BE2C (cell line): Measurements from ENCODE around the gene NCK1.
"Not testable (repeated sequence)": the region's sequence is repeated elsewhere in the genome, so short reads cannot be mapped to it uniquely, and the experiment has no call there.

Source experiments
- DNase-seq: peaks from one replicate; pipeline ENCODE4 v3.0.0-alpha.2; 2020
- H3K27me3 ChIP-seq: fragments of 250-450 bp; sonication (Bioruptor Pico); 2 replicates; pipeline ENCODE4 v1.5.1; 2020; ENCODE audit warnings: mild to moderate bottlenecking
- H3K36me3 ChIP-seq: fragments of 250-450 bp; sonication (Bioruptor Pico); 2 replicates; pipeline ENCODE4 v1.5.1; 2020; ENCODE audit warnings: mild to moderate bottlenecking
- H3K4me1 ChIP-seq: fragments of 250-450 bp; sonication (Bioruptor Pico); 2 replicates; pipeline ENCODE4 v1.5.1; 2020
- H3K4me3 ChIP-seq: 2 replicates; pipeline ENCODE4 v1.5.1; 2011; ENCODE audit warnings: low read depth, low read length
- H3K9me3 ChIP-seq: fragments of 250-450 bp; sonication (Bioruptor Pico); 2 replicates; pipeline ENCODE4 v1.5.1; 2020
- TF ChIP-seq, protein P1 (sequence below): IDR thresholded peaks from 2 replicates; pipeline ENCODE4 v1.5.1; 2012; ENCODE audit warnings: mild to moderate bottlenecking, low read depth, low read length

The NCK1 gene

DNA sequence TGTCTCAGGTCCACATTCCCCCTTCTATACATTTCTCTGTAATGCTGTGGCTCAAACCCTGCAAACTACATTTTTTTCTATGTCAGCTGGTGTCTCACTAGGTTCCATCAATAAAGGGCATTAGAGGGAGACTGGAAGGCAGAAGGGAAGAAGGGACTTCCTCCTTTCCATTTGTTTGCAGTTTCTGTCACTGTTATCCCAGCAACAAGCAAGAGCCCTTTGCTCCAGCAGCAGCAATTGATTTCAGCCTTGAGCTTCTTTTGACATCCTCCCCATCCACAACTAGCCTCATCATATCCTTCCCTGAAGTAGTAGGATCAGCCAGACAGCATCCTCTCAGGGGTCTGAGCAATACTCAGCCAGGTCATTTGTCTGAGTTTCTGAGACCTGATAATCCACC is 5.3 kb upstream of the NCK1 start:
- H3K4me1 ChIP-seq, result no peaks in the 10 kb centered on the region; the same call in 1 of the 2 replicates
- H3K4me3 ChIP-seq, result no peak overlapping the region
- H3K36me3 ChIP-seq, result peaks cover 38% of the 10 kb centered on the region
- TF ChIP-seq, protein P1, sequence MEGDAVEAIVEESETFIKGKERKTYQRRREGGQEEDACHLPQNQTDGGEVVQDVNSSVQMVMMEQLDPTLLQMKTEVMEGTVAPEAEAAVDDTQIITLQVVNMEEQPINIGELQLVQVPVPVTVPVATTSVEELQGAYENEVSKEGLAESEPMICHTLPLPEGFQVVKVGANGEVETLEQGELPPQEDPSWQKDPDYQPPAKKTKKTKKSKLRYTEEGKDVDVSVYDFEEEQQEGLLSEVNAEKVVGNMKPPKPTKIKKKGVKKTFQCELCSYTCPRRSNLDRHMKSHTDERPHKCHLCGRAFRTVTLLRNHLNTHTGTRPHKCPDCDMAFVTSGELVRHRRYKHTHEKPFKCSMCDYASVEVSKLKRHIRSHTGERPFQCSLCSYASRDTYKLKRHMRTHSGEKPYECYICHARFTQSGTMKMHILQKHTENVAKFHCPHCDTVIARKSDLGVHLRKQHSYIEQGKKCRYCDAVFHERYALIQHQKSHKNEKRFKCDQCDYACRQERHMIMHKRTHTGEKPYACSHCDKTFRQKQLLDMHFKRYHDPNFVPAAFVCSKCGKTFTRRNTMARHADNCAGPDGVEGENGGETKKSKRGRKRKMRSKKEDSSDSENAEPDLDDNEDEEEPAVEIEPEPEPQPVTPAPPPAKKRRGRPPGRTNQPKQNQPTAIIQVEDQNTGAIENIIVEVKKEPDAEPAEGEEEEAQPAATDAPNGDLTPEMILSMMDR, result no peak
- no peaks in the 10 kb centered on the region for H3K27me3 ChIP-seq
- DNase-seq, result no peak
- no peaks in the 10 kb centered on the region for H3K9me3 ChIP-seq

DNA sequence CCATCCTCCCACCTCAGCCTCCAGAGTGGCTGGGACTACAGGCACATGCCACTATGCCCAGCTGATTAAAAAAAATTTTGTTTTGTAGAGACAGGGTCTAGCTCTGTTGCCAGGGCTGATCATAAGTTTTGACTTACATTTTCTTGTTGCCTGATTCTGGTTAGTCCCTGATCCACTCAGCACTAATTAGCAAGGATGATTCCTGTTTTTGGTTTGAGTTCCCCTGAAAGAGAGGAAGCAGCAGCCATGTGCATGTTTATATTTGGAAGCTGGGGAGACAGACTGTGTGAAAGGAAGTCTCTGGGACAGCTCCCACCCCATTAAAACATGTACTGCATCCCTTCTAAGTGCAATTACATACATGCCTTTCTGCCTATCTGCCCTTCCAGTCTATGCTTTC is 3.6 kb upstream of the NCK1 start:
- TF ChIP-seq, protein P1, result no peak
- DNase-seq, result no peak
- Histone ChIP-seq H3K27me3 (no peaks in the 10 kb centered on the region), H3K9me3 (no peaks in the 10 kb centered on the region), H3K36me3 (peaks cover 32% of the 10 kb centered on the region), H3K4me1 (no peaks in the 10 kb centered on the region; the same call in 1 of the 2 replicates), H3K4me3 (no peak overlapping the region)

DNA sequence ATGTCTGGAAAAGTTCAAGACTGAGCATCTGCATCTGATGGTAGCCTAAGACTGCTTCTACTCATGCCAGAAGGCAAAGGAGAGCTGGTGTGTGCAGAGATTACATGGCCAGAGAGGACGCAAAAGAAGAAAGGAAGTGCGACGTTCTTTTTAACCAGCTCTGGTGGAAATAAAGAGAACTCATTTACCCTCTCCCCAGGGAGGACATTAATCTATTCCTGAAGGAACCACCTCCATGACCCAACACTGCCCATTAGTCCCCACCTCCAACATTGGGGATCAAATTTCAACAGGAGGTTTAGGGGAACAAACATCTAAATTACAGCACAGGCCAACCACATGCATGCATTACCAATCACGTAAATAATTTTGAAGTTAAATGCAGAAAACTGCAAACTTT is 1.5 kb upstream of the NCK1 start:
- no peak for DNase-seq
- Histone ChIP-seq H3K4me1 (no peaks in the 10 kb centered on the region; the same call in 1 of the 2 replicates), H3K4me3 (no peak overlapping the region)

DNA sequence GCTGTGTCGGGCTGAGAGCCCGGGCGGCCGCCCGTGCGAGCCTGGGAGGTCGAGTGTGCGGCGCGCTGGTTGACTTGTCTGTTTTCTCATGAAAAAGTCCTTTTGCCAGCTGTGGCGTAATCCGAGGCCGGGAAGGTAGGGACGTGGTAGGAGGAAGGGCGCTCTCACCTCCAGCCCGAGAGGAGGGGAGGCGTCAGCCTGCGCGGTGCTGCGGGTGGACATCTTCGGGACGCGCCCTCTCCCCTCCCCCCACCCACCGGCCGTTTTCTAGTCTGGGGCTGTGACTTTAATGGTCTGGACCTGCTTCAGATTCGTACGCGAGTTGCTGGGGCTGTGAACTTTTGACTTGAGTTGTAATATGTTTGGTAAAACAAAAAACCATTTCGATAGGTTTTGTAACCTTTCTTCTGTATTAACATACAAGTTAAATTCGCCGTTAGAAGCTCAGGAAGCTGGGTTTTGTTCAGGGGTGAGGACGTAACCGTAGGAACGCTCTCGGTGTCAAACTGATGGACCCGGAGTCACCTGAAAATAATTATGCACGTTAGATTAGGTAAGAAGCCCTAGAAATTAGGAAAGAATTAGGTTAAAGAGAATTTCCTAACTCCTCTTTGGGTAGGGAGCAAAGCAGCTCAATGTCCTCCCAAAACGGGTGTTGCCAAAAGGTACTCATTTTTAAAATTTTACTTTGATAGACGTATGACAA is 762 bp downstream of the NCK1 start:
- peak; percentile 55 for DNase-seq
- TF ChIP-seq, protein P1, result no peak; the same call in 1 of the 2 replicates
- no peaks in the 10 kb centered on the region; the same call in 1 of the 2 replicates for H3K4me1 ChIP-seq
- peak overlapping the region; percentile 64 for H3K4me3 ChIP-seq
- H3K27me3 ChIP-seq, result no peaks in the 10 kb centered on the region
- H3K9me3 ChIP-seq, result no peaks in the 10 kb centered on the region
- H3K36me3 ChIP-seq, result no peaks in the 10 kb centered on the region; the same call in none of the 2 replicates

More for the DNA sequence above, 1.5 kb upstream of the NCK1 start:
- peaks cover 12% of the 10 kb centered on the region for H3K36me3 ChIP-seq
- no peaks in the 10 kb centered on the region for H3K9me3 ChIP-seq
- H3K27me3 ChIP-seq, result no peaks in the 10 kb centered on the region
- TF ChIP-seq, protein P1, result no peak

DNA sequence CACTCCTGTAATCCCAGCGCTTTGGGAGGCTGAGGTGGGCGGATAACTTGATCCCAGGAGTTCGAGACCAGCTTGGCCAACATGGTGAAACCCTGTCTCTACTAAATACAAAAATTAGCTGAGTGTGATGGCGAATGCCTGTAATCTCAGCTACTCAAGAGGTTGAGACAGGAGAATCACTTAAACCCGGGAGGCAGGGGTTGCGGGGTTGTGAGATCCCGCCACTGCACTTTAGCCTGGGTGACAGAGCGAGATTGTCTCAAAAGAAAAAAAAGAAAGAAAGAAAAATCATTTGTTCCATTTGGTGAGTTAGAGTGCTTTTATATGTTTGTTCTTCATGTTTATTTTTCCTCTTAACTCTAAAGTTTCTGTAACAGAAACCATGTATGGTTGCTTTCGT is 7.3 kb downstream of the NCK1 start:
- TF ChIP-seq, protein P1, result no peak
- no peaks in the 10 kb centered on the region for H3K4me1 ChIP-seq

DNA sequence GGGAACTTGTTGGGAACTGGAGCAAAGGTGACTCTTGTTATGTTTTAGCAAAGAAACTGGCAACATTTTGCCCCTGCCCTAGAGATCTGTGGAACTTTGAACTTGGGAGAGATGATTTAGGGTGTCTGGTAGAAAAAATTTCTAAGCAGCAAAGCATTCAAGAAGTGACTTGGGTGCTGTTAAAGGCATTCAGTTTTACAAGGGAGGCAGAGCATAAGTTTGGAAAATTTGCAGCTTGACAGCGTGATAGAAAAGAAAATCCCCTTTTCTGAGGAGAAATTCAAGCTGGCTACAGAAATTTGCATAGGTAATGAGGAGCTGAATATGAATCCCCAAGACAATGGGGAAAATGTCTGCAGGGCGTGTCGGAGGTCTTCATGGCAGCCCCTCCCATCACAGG is 10.2 kb downstream of the NCK1 start:
- not testable (repeated sequence) for H3K27me3 ChIP-seq, DNase-seq, H3K9me3 ChIP-seq, H3K4me3 ChIP-seq, H3K4me1 ChIP-seq
- H3K36me3 ChIP-seq, result peaks cover 11% of the 10 kb centered on the region

More for the DNA sequence above, 7.3 kb downstream of the NCK1 start:
- DNase-seq, result no peak
- Histone ChIP-seq H3K4me3 (no peak overlapping the region), H3K36me3 (peaks cover 11% of the 10 kb centered on the region), H3K9me3 (no peaks in the 10 kb centered on the region), H3K27me3 (no peaks in the 10 kb centered on the region)

DNA sequence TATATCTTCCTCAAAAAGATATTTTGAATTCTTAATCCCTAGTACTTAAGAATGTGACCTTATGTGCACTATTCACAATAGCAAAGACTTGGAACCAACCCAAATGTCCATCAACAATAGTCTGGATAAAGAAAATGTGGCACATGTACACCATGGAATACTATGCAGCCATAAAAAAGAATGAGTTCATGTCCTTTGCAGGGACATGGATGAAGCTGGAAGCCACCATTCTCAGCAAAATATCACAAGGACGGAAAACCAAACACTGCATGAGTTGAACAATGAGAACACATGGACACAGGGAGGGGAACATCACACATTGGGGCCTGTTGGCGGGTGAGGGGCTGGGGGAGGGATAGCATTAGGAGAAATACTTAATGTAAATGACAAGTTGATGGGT is 17.5 kb downstream of the NCK1 start:
- H3K4me3 ChIP-seq, result not testable (repeated sequence)

More for the DNA sequence above, 17.5 kb downstream of the NCK1 start:
- not testable (repeated sequence) for H3K4me1 ChIP-seq, H3K9me3 ChIP-seq, H3K36me3 ChIP-seq, H3K27me3 ChIP-seq, DNase-seq
